GM23338 (cell line): ENCODE results near the gene PAH. TPM values are rescaled to one million over a fixed set of nuclear protein-coding genes. Genes with fewer than 3 reads are reported as not detected.

Experiments used
- ATAC-seq: fragments of 200-7000 bp; cut with Tn5 transposase; 3 replicates; pipeline ENCODE4 v1.9.1; 2020
- DNase-seq: peaks from one replicate; pipeline ENCODE4 v3.0.0-alpha.2; 2015; ENCODE audit warnings: low spot score
- H2AFZ ChIP-seq: fragments of 200-600 bp; sonication (generic); 2 replicates; pipeline ENCODE4 v1.8.0; 2016; ENCODE audit warnings: antibody characterized with exemption, mild to moderate bottlenecking, moderate library complexity
- H3F3A ChIP-seq: fragments of 200-600 bp; sonication (generic); replicated peaks from 2 replicates; pipeline ENCODE4 v1.8.0; 2017; ENCODE audit warnings: antibody characterized with exemption, mixed run types, low read depth
- H3K27ac ChIP-seq: fragments of 200-600 bp; sonication (generic); 2 replicates; pipeline ENCODE4 v1.6.1; 2016; ENCODE audit warnings: low read depth
- H3K27me3 ChIP-seq: fragments of 200-600 bp; sonication (generic); 2 replicates; pipeline ENCODE4 v1.8.0; 2016; ENCODE audit warnings: mild to moderate bottlenecking, mixed run types, moderate library complexity; ENCODE audit not compliant: insufficient read depth
- H3K36me3 ChIP-seq: fragments of 200-600 bp; sonication (generic); 2 replicates; pipeline ENCODE4 v1.8.0; 2016; ENCODE audit warnings: mild to moderate bottlenecking; ENCODE audit not compliant: insufficient read depth
- H3K4me1 ChIP-seq: fragments of 200-600 bp; sonication (generic); 2 replicates; pipeline ENCODE4 v1.8.0; 2016; ENCODE audit warnings: mild to moderate bottlenecking, moderate library complexity; ENCODE audit not compliant: insufficient read depth
- H3K4me2 ChIP-seq: fragments of 200-600 bp; sonication (generic); 2 replicates; pipeline ENCODE4 v1.7.1; 2017; ENCODE audit warnings: mixed run types
- H3K4me3 ChIP-seq: fragments of 200-600 bp; sonication (generic); 2 replicates; pipeline ENCODE4 v1.6.1; 2016; ENCODE audit warnings: mixed run types
- H3K79me2 ChIP-seq: fragments of 200-600 bp; sonication (generic); replicated peaks from 2 replicates; pipeline ENCODE4 v1.8.0; 2017; ENCODE audit warnings: mild to moderate bottlenecking; ENCODE audit not compliant: insufficient read depth
- H3K9me2 ChIP-seq: fragments of 200-600 bp; sonication (generic); 2 replicates; pipeline ENCODE4 v1.8.0; 2017; ENCODE audit not compliant: insufficient read depth
- H4K20me1 ChIP-seq: fragments of 200-600 bp; sonication (generic); replicated peaks from 2 replicates; pipeline ENCODE4 v1.8.0; 2017; ENCODE audit warnings: mild to moderate bottlenecking; ENCODE audit not compliant: insufficient read depth
- H3K27ac Mint-ChIP-seq: 2 replicates; pipeline ENCODE4 v1.8.0; 2020; ENCODE audit warnings: inconsistent platforms, mild to moderate bottlenecking, moderate library complexity, mixed read lengths
- H3K27me3 Mint-ChIP-seq: 3 replicates; pipeline ENCODE4 v1.8.0; 2022; ENCODE audit warnings: low read depth, mild to moderate bottlenecking, moderate library complexity, mixed read lengths, inconsistent platforms; ENCODE audit not compliant: insufficient read depth, poor library complexity
- H3K36me3 Mint-ChIP-seq: 3 replicates; pipeline ENCODE4 v1.8.0; 2021; ENCODE audit warnings: low read depth, mild to moderate bottlenecking, inconsistent platforms, moderate library complexity, mixed read lengths
- H3K4me1 Mint-ChIP-seq: 3 replicates; pipeline ENCODE4 v1.8.0; 2020; ENCODE audit warnings: mild to moderate bottlenecking, inconsistent platforms, mixed read lengths
- H3K4me3 Mint-ChIP-seq: 3 replicates; pipeline ENCODE4 v1.8.0; 2021; ENCODE audit warnings: moderate library complexity, mild to moderate bottlenecking, inconsistent platforms, mixed read lengths
- H3K9me3 Mint-ChIP-seq: 3 replicates; pipeline ENCODE4 v1.8.0; 2020; ENCODE audit warnings: moderate library complexity, mild to moderate bottlenecking, inconsistent platforms, mixed read lengths
- CREB1 ChIP-seq: fragments of 250-450 bp; sonication (Bioruptor Pico); IDR thresholded peaks from 2 replicates; pipeline ENCODE4 v1.5.0; 2020; ENCODE audit warnings: low read depth, mild to moderate bottlenecking, moderate library complexity
- CTCF ChIP-seq, 2 experiments: fragments of 200-600 bp in 1 of 2; sonication (generic) in 1 of 2; conservative IDR thresholded peaks; 2 replicates each; pipeline versions ENCODE4 v1.5.1 to v1.6.1; 2016 to 2017; ENCODE audit warnings: antibody characterized with exemption in 2 of 2, low read depth in 2 of 2, mild to moderate bottlenecking in 2 of 2, moderate library complexity in 1 of 2
- EZH2 ChIP-seq: fragments of 200-600 bp; sonication (generic); IDR thresholded peaks from one replicate; pipeline ENCODE4 v1.8.0; 2017; ENCODE audit warnings: antibody characterized with exemption, mild to moderate bottlenecking, low read depth; ENCODE audit not compliant: unreplicated experiment
- EZH2phosphoT487 ChIP-seq: fragments of 200-600 bp; sonication (generic); IDR thresholded peaks from one replicate; pipeline ENCODE4 v1.8.1; 2018; ENCODE audit warnings: antibody characterized with exemption; ENCODE audit not compliant: unreplicated experiment
- JUNB ChIP-seq: IDR thresholded peaks from one replicate; pipeline ENCODE4 v1.6.1; 2016; ENCODE audit warnings: antibody characterized with exemption; ENCODE audit not compliant: unreplicated experiment
- NANOG ChIP-seq: IDR thresholded peaks from 2 replicates; pipeline ENCODE4 v1.6.1; 2016; ENCODE audit warnings: antibody characterized with exemption, borderline replicate concordance
- POLR2AphosphoS5 ChIP-seq: IDR thresholded peaks from 2 replicates; pipeline ENCODE4 v1.6.1; 2016; ENCODE audit warnings: antibody characterized with exemption, low read depth
- STAT1 ChIP-seq: IDR thresholded peaks from one replicate; pipeline ENCODE4 v1.6.1; 2016; ENCODE audit warnings: antibody characterized with exemption; ENCODE audit not compliant: unreplicated experiment
- ZNF114 ChIP-seq: fragments of 250-450 bp; sonication (Bioruptor Pico); IDR thresholded peaks from 2 replicates; pipeline ENCODE4 v1.5.0; 2020; ENCODE audit warnings: mild to moderate bottlenecking, moderate library complexity
- ZNF331 ChIP-seq: fragments of 250-450 bp; sonication (Bioruptor Pico); IDR thresholded peaks from 2 replicates; pipeline ENCODE4 v1.5.0; 2020; ENCODE audit warnings: low read depth, mild to moderate bottlenecking, moderate library complexity
- ZNF462 ChIP-seq: fragments of 250-450 bp; sonication (Bioruptor Pico); IDR thresholded peaks from 2 replicates; pipeline ENCODE4 v1.5.0; 2020; ENCODE audit warnings: mild to moderate bottlenecking, moderate library complexity
- polyA plus RNA-seq: library from polyadenylated mRNA; unstranded; fragments of >200 nt; fragmentation: Nextera tagmentation; extraction: Ambion mirVana; gene quantifications from 2 replicates; pipeline ENCODE4 v1.2.1, GENCODE V29; 2016
- total RNA-seq: library from RNA; depleted of rRNA; stranded (reverse); fragments of >200 nt; shearing (Covaris generic); gene quantifications from 2 replicates; pipeline ENCODE4 v1.2.3, GENCODE V29; 2014
- TF ChIP-seq, protein P1 (sequence below): IDR thresholded peaks from one replicate; pipeline ENCODE4 v1.6.1; 2018; ENCODE audit warnings: antibody characterized with exemption; ENCODE audit not compliant: unreplicated experiment
- TF ChIP-seq, protein P2 (sequence below): IDR thresholded peaks from 2 replicates; pipeline ENCODE4 v1.6.1; 2016; ENCODE audit warnings: antibody characterized with exemption

The PAH gene
- total and polyA plus RNA-seq, 2 experiments from 2014 or later, result 3.7 to 4.8 TPM

DNA sequence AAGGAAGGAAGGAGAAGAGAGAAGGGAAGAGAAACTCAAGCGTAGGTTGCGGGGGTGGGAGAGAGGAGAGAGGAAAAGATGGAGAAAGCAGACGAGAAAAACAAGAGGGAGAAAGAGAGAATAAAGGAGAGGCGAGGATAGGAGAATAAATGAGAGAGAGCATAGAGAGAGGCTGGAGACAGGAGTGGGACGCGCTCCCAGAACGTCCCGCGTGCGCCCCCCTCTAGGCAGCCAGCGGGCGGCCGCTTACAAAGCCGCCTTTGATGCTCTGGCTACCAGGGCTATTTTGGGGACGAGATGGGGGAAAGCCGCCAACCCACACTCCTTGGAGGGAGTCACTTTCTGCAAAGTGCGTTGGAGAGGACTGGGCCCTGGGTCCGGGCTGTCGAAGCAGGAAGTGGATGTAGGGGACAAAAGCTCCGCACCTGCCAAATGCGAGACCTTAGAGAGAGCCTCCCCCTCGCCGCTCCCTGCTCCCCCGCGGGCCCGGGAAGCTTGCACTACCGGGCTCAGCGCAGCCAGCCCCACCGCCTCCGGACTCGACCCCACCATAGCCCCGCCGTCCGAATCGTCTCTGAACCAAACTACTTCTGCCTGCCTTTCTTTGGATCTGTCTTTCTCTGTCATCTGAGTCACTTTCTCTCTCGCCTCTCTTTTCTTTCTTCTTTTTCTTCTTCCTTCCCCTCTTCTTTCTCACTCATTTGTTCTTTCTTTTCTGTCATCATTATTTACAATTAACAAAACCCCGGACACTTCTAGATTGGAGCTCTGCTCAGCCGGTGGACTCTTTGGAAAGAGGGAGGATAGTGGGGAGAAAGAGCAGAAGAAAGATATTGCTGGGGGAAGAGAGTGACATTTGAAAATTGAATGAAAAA is 48.5 kb upstream of the PAH start:
- peaks cover 52% of the 10 kb centered on the region for H3K4me1 Mint-ChIP-seq
- Histone ChIP-seq H3K4me2 (peak overlapping the region; percentile 79), H4K20me1 (peaks cover 13% of the 10 kb centered on the region), H3K4me3 (peak overlapping the region; percentile 51), H3K27ac (no peak overlapping the region), H2AFZ (peak overlapping the region; percentile 80), H3K79me2 (no peaks in the 10 kb centered on the region), H3F3A (peaks cover 19% of the 10 kb centered on the region), H3K36me3 (no peaks in the 10 kb centered on the region), H3K9me2 (no peaks in the 10 kb centered on the region), H3K4me1 (peaks cover 50% of the 10 kb centered on the region), H3K27me3 (peaks cover 97% of the 10 kb centered on the region)
- peak overlapping the region; percentile 71 for H3K4me3 Mint-ChIP-seq
- TF ChIP-seq NANOG (no peak), ZNF331 (CRISPR knock-in tag) (no peak), ZNF114 (CRISPR knock-in tag) (no peak), EZH2 (peak; percentile 91), JUNB (no peak), CREB1 (CRISPR knock-in tag) (no peak), EZH2phosphoT487 (no peak), POLR2AphosphoS5 (no peak), STAT1 (no peak), ZNF462 (no peak), CTCF (conservative IDR thresholded peaks at IDR 0.05; ENCODE audit: low read depth in 2 of 2) (no peak)
- TF ChIP-seq, protein P1, sequence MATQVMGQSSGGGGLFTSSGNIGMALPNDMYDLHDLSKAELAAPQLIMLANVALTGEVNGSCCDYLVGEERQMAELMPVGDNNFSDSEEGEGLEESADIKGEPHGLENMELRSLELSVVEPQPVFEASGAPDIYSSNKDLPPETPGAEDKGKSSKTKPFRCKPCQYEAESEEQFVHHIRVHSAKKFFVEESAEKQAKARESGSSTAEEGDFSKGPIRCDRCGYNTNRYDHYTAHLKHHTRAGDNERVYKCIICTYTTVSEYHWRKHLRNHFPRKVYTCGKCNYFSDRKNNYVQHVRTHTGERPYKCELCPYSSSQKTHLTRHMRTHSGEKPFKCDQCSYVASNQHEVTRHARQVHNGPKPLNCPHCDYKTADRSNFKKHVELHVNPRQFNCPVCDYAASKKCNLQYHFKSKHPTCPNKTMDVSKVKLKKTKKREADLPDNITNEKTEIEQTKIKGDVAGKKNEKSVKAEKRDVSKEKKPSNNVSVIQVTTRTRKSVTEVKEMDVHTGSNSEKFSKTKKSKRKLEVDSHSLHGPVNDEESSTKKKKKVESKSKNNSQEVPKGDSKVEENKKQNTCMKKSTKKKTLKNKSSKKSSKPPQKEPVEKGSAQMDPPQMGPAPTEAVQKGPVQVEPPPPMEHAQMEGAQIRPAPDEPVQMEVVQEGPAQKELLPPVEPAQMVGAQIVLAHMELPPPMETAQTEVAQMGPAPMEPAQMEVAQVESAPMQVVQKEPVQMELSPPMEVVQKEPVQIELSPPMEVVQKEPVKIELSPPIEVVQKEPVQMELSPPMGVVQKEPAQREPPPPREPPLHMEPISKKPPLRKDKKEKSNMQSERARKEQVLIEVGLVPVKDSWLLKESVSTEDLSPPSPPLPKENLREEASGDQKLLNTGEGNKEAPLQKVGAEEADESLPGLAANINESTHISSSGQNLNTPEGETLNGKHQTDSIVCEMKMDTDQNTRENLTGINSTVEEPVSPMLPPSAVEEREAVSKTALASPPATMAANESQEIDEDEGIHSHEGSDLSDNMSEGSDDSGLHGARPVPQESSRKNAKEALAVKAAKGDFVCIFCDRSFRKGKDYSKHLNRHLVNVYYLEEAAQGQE, result no peak
- TF ChIP-seq, protein P2, sequence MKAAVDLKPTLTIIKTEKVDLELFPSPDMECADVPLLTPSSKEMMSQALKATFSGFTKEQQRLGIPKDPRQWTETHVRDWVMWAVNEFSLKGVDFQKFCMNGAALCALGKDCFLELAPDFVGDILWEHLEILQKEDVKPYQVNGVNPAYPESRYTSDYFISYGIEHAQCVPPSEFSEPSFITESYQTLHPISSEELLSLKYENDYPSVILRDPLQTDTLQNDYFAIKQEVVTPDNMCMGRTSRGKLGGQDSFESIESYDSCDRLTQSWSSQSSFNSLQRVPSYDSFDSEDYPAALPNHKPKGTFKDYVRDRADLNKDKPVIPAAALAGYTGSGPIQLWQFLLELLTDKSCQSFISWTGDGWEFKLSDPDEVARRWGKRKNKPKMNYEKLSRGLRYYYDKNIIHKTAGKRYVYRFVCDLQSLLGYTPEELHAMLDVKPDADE, result 0 out of 2 replicates have a peak, but pooled peaks have one; percentile 19
- peak; percentile 45 for ATAC-seq
- H3K9me3 Mint-ChIP-seq, result peaks cover 21% of the 10 kb centered on the region
- H3K36me3 Mint-ChIP-seq, result peaks cover 7% of the 10 kb centered on the region
- peaks cover 86% of the 10 kb centered on the region for H3K27me3 Mint-ChIP-seq
- DNase-seq, result peak; percentile 68
- H3K27ac Mint-ChIP-seq, result no peak overlapping the region
